T1000 (cell line): Measurements from ENCODE around the gene NEUROG2.
"Not testable (repeated sequence)": the region's sequence is repeated elsewhere in the genome, so short reads cannot be mapped to it uniquely, and the experiment has no call there.

ENCODE experiments used
- DNase-seq: peaks from one replicate; lab custom pipeline; 2025; ENCODE audit warnings: mixed read lengths; lab: John Stamatoyannopoulos, UW

The NEUROG2 gene

DNA sequence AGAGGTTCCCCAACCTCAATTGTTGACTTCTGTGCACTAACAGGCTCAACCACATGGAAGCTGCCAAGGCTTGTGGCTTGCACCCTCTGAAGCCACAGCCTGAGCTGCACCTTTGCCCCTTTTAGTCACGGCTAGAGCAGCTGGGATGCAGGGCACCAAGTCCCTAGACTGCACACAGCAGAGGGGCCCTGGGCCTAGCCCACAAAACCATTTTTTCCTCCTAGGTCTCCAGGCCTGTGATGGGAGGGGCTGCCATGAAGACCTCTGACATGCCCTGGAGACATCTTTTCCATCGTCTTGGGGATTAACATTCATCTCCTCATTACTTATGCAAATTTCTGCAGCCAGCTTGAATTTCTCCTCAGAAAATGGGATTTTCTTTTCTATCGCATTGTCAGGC lies 25.2 kb downstream of the NEUROG2 start:
- not testable (repeated sequence) for DNase-seq

DNA sequence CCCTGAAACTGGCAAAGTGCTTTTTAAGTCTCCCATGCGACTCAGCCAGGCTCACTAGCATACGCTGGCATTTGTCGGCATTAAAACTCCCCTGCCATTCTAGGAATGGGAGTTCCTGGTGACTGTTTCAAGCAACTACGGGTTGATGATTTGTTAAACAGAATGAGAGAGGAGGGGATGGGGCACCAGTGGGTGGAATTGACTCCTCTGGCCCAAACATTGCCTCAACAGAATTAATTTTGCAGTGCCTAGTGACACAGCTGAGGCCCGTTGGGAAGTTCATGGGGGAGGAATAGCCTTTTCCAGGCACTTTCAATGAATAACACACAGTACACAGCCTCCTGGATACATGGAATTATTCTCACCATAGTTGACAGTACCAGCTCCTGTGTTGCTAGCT lies 30.1 kb downstream of the NEUROG2 start:
- DNase-seq, result no peak

DNA sequence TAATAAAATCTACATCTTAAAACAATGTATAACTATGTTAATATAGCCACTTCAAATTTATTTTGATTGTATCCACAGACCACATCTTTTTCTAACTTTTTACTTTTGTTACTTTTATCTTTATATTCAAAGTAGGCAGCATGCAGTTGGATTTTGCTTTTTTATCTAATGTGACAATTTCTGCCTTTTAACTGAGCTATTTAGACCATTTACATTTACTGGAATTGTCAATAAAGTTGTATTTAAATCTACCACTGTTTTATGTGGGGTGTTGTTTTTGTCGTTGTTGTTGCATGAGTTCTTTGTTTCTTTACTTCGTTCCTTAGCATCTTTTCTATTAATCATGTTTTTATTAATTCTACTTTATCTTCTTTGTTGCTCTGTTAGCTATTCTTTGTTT lies 42.0 kb downstream of the NEUROG2 start:
- DNase-seq, result no peak

- DNase-seq, result no peak
Observed at GRCh38 chr4:112472318-112472717, 43.7 kb downstream of the NEUROG2 start.
